KMS-11 (cell line): ENCODE data around the gene HSPH1.

Experiments used
- H2AFZ ChIP-seq: fragments of 200-600 bp; sonication (generic); 2 replicates; pipeline ENCODE4 v1.6.1; 2016; ENCODE audit warnings: antibody characterized with exemption, mixed run types, low read depth
- H3K27ac ChIP-seq: fragments of 200-600 bp; sonication (generic); 2 replicates; pipeline ENCODE4 v1.6.1; 2016; ENCODE audit warnings: mild to moderate bottlenecking, mixed run types
- H3K27me3 ChIP-seq: fragments of 200-600 bp; sonication (generic); 2 replicates; pipeline ENCODE4 v1.6.1; 2017; ENCODE audit warnings: mild to moderate bottlenecking, low read depth, mixed run types, moderate library complexity; ENCODE audit not compliant: insufficient read depth
- H3K36me3 ChIP-seq: fragments of 200-600 bp; sonication (generic); 2 replicates; pipeline ENCODE4 v1.6.1; 2017; ENCODE audit warnings: mild to moderate bottlenecking, mixed run types; ENCODE audit not compliant: insufficient read depth
- H3K4me1 ChIP-seq: fragments of 200-600 bp; sonication (generic); 2 replicates; pipeline ENCODE4 v1.6.1; 2016; ENCODE audit warnings: mild to moderate bottlenecking, low read depth, mixed run types; ENCODE audit not compliant: poor library complexity, severe bottlenecking
- H3K4me2 ChIP-seq: fragments of 200-600 bp; sonication (generic); 2 replicates; pipeline ENCODE4 v1.7.0; 2016; ENCODE audit warnings: mild to moderate bottlenecking, mixed run types
- H3K4me3 ChIP-seq: fragments of 200-600 bp; sonication (generic); IDR thresholded peaks from 2 replicates; pipeline ENCODE4 v1.6.1; 2017; ENCODE audit warnings: low read depth, low read length, mixed read lengths; ENCODE audit not compliant: insufficient read depth
- H3K79me2 ChIP-seq: fragments of 200-600 bp; sonication (generic); 2 replicates; pipeline ENCODE4 v1.6.1; 2016; ENCODE audit warnings: low read depth, mixed run types; ENCODE audit not compliant: insufficient read depth
- H3K9ac ChIP-seq: fragments of 200-600 bp; sonication (generic); 2 replicates; pipeline ENCODE4 v1.6.1; 2016; ENCODE audit warnings: mild to moderate bottlenecking, mixed run types
- H4K20me1 ChIP-seq: fragments of 200-600 bp; sonication (generic); 2 replicates; pipeline ENCODE4 v1.6.1; 2016; ENCODE audit warnings: mild to moderate bottlenecking, mixed run types; ENCODE audit not compliant: insufficient read depth
- TF ChIP-seq, protein P1 (sequence below): fragments of 200-600 bp; sonication (generic); conservative IDR thresholded peaks from 2 replicates; pipeline ENCODE4 v1.6.1; 2017; ENCODE audit warnings: low read depth, mild to moderate bottlenecking, antibody characterized with exemption, low read length, moderate library complexity, mixed read lengths

HSPH1 gene

DNA sequence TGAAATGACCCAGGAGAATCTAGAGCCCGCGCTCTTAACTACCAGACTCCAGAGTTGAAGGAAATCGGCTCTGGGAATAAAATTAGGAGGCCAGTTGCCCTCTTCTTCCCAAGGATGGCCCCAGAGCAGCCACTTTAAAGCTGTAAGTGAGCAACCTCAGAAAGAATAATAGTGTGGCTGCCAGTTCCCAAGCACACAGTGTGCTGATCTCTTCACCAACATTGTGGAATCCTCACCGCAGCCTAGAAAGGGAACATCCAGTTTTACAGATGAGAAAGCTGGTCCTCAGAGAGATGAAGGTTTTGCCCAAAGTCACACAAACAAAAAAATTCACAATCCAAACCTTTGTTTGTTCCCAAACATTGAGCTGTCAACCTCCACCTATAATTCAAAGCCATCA lies 39.6 kb downstream of the HSPH1 start:
- no peaks in the 10 kb centered on the region for H3K79me2 ChIP-seq
- no peak overlapping the region for H3K4me2 ChIP-seq
- no peaks in the 10 kb centered on the region for H4K20me1 ChIP-seq
- no peaks in the 10 kb centered on the region for H3K27me3 ChIP-seq
- no peak overlapping the region for H3K9ac ChIP-seq
- H3K4me3 ChIP-seq = no peak overlapping the region
- H3K36me3 ChIP-seq = no peaks in the 10 kb centered on the region
- peaks cover 6% of the 10 kb centered on the region for H3K4me1 ChIP-seq
- H2AFZ ChIP-seq = no peak overlapping the region
- TF ChIP-seq, protein P1, sequence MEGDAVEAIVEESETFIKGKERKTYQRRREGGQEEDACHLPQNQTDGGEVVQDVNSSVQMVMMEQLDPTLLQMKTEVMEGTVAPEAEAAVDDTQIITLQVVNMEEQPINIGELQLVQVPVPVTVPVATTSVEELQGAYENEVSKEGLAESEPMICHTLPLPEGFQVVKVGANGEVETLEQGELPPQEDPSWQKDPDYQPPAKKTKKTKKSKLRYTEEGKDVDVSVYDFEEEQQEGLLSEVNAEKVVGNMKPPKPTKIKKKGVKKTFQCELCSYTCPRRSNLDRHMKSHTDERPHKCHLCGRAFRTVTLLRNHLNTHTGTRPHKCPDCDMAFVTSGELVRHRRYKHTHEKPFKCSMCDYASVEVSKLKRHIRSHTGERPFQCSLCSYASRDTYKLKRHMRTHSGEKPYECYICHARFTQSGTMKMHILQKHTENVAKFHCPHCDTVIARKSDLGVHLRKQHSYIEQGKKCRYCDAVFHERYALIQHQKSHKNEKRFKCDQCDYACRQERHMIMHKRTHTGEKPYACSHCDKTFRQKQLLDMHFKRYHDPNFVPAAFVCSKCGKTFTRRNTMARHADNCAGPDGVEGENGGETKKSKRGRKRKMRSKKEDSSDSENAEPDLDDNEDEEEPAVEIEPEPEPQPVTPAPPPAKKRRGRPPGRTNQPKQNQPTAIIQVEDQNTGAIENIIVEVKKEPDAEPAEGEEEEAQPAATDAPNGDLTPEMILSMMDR = no peak
- no peak overlapping the region for H3K27ac ChIP-seq

DNA sequence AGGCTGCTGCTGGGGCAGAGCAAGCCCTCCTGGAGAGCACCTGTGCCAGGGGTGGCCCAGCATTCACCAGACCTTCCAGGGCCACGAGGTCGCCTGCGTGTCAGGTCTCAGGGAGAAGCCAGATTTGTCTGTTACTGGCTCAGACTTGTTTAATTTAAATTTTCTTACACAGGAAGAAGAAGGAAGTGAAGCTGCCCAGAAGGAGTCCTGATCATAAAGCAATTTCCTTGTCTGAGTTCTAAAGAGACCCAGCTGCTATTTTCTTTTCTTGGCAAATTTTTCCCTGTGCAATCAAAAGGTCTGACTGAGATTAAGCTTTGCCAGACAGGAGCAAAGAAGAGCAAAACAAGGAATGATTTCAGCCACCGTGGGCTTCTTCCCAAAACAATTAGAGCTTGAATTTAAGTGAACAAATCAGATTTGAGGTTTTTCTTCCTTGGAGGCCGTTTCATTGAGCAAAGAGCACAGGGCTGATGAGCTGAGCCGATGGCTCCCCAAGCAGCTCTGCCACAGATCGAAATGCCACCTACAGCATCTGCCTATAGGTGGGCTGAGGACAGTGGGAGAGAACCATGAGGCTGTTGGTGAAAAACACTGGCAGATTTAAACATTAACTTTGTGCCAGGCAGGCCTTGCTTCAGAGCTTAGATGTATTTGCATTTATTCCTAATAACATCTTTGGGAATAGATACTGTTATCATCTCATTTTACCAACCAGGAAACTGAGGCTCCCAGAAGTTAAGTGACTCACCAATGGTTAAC lies 40.1 kb downstream of the HSPH1 start:
- TF ChIP-seq, protein P1 = no peak
- H4K20me1 ChIP-seq = no peaks in the 10 kb centered on the region
- no peak overlapping the region for H3K9ac ChIP-seq
- H3K4me1 ChIP-seq = peaks cover 6% of the 10 kb centered on the region
- H2AFZ ChIP-seq = no peak overlapping the region
- no peak overlapping the region for H3K4me2 ChIP-seq
- H3K27ac ChIP-seq = no peak overlapping the region
- H3K27me3 ChIP-seq = no peaks in the 10 kb centered on the region
- H3K4me3 ChIP-seq = no peak overlapping the region
- H3K36me3 ChIP-seq = no peaks in the 10 kb centered on the region
- H3K79me2 ChIP-seq = no peaks in the 10 kb centered on the region

DNA sequence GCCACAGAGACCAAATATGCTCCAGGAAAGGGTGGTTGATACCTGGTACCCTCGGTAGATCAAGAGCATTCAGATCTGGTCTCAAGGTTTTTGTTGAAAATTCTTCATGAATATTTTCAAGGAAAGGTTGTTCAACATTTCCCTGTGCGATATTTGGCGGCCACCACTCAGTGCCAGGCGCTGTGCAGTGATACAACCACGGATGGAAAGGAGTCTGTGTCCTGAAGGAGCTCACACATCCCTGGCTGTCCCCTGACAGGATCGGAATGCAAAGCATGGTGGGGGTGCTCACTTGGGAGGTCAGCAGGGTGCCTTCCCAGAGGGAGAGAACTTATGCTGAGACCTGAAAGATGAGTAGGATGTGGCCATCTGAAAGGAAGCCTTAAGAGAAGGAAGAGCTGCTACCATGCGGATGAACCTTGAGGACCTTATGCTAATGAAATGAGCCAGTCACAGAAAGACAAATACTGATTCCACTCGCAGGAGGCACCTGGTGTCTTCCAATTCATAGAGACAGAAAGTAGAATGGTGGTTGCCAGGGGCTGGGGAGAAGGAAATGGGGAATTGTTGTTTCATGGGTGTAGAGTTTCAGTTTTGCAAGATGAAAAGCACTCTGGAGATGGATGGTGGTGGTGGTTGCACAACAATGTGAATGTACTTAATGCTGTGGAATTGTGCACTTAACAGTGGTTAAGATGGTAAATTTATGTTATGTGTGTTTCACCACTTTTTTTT lies 41.6 kb downstream of the HSPH1 start:
- H3K4me2 ChIP-seq = no peak overlapping the region
- H3K27ac ChIP-seq = no peak overlapping the region
- no peak overlapping the region for H3K4me3 ChIP-seq
- H3K9ac ChIP-seq = no peak overlapping the region
- no peak overlapping the region for H2AFZ ChIP-seq
- TF ChIP-seq, protein P1 = no peak
- H3K27me3 ChIP-seq = no peaks in the 10 kb centered on the region
- H3K36me3 ChIP-seq = no peaks in the 10 kb centered on the region
- H3K4me1 ChIP-seq = peaks cover 6% of the 10 kb centered on the region
- no peaks in the 10 kb centered on the region for H4K20me1 ChIP-seq
- no peaks in the 10 kb centered on the region for H3K79me2 ChIP-seq

DNA sequence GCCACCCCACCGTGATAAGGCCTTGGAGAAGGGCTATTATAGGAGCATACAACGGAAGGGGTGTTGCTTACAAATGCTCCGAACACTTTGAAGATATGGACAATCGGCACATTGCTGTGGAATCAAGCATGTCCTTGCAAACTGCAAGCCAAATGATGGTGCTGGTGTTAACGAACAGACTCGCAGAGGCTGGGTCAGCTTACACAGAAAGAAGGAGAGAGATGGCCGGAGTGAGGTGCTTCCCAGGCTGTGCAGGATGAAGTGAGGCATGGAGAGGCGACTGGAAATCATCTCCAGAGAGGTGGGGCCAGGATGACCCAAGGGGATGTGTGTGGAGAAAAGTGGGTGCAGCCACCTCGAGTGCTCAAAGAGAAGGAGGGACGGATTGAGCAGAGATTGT lies 42.2 kb downstream of the HSPH1 start:
- no peak overlapping the region for H3K9ac ChIP-seq
- H3K4me2 ChIP-seq = no peak overlapping the region
- no peaks in the 10 kb centered on the region for H3K27me3 ChIP-seq
- no peak overlapping the region for H2AFZ ChIP-seq
- H3K4me1 ChIP-seq = peaks cover 6% of the 10 kb centered on the region
- no peaks in the 10 kb centered on the region for H4K20me1 ChIP-seq
- no peak overlapping the region for H3K27ac ChIP-seq
- no peaks in the 10 kb centered on the region for H3K36me3 ChIP-seq
- no peaks in the 10 kb centered on the region for H3K79me2 ChIP-seq
- H3K4me3 ChIP-seq = no peak overlapping the region
- TF ChIP-seq, protein P1 = no peak
